Bone marrow (tissue), 2 donors: ENCODE results near the gene UBE2S.
"Not testable (repeated sequence)": the region's sequence is repeated elsewhere in the genome, so short reads cannot be mapped to it uniquely, and the experiment has no call there.

Experiments used
- DNase-seq, 2 donors: peaks; one replicate each; lab custom pipeline; 2025; lab: John Stamatoyannopoulos, UW

UBE2S gene

DNA sequence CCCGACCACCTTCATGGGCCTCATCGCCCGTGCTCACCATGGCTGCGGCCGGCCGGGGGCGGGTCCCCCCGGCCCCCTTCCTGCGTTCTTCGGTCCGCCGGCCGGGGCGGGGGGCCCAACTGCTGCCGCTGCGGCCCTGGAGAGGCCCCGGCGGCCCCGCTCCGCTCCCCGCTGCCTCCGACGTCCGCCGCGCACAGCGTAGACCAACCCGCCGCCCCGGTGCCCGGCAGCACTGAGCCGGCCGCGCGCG is at the start of gene UBE2S:
Gene UBE2S, minus strand, starts transcription at position 239 of the 250 bp plus-strand sequence. Its CDS starts 199 bp downstream, at position 40.
- DNase-seq = peak in 1 of 2 donors; percentile 76

DNA sequence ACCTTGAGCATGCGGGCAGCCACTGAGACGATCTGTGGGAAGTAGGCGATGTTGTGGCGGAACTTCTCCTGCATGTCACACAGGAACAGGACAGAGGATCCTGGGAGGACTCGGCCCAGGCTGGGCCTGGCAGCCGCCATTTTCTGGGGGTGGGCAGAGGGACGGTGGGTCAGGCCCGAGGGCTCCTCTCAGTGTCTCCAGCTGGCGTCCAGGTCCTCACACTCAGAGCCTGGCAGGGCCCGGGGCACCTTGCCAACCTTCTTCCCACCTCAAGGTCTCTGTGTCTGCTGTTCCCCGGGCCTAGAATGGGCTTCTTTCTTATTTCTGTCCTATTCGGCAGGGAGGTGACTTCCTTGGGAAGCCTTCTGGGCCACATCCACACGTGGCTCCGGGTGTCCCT is 48.8 kb upstream of the UBE2S start:
- no peak for DNase-seq

DNA sequence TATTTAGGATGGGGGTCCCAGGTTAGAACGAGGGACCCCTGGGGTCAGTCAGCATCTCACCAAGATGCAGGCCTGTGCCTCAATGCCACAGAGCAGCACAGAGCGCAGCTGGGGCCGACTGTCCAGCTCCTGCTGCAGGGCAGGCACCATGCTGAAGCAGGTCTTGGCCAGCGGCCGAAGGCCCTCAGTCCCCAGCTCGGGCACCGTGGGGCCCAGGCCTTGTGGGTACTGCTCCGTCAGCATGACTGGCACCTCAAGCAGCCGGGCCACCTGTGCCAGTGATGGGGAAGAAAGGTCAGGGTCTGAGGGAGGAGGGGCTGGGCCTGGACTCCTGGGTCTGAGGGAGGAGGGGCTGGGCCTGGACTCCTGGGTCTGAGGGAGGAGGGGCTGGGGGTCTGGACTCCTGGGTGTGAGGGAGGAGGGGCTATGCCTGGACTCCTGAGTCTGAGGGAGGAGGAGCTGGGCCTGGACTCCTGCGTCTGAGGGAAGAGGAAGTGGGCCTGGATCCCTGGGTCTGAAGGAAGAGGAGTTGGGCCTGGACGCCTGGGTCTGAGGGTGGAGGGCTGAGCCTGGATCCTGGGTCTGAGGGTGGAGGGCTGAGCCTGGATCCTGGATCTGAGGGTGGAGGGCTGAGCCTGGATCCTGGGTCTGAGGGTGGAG is 48.1 kb upstream of the UBE2S start:
- no peak for DNase-seq

DNA sequence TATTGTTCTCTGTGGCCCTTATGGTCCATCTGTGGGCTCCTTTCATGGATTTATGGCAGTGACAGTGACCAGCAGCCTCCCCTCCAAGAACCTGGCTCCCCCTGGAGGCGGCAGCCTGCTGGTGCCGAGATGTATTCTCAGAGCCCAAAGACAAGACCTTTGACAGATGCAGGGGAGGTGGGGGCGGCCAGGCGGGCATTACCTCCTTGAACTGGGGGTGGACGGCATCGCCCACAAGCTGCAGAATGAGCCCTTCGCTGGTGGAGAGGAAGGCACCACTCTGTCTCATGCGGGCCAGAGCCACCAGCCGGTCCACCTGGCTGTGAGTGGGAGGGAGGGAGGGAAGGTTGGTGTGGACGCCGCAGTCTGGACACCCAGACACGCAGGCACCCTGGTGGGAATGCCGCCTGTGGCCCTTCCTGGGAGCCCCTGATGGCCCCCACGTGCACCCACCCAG is 47.2 kb upstream of the UBE2S start:
- peak in 1 of 2 donors; percentile 45 for DNase-seq

DNA sequence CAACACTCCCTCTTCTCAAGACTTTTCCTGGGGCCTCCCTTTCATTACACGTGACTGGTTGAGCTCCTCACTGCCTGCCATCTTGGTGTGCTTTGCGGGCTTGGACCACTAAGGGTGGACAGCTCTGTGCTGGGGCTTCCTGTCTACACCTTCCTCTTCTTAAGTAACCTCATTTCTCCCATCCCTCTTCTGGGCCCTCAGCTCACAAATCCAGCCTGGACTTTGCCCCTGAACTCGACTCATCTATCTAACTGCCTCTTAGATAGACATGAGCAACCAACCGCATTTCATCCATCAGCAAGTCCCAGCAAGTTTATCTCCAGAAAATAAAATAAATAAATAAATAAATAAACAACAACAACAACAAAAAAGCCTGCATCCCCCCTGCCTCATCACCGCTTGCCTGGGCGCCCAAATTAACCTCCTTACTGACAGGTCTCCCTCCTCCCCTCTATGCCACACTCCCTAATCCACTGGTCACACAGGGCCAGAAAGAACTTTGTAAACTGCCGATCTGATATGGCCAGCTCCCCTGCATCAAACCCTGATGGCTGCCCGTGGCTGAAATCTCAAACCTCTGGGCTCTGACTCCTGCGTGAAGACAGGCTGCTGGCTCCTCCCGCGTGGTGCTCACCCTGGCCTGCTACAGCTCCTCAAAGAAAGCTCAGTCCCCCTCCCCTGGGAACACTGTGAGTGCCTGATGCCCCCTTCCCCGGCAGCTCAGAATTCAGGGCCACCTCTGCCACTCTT is 46.1 kb upstream of the UBE2S start:
- DNase-seq = no peak

DNA sequence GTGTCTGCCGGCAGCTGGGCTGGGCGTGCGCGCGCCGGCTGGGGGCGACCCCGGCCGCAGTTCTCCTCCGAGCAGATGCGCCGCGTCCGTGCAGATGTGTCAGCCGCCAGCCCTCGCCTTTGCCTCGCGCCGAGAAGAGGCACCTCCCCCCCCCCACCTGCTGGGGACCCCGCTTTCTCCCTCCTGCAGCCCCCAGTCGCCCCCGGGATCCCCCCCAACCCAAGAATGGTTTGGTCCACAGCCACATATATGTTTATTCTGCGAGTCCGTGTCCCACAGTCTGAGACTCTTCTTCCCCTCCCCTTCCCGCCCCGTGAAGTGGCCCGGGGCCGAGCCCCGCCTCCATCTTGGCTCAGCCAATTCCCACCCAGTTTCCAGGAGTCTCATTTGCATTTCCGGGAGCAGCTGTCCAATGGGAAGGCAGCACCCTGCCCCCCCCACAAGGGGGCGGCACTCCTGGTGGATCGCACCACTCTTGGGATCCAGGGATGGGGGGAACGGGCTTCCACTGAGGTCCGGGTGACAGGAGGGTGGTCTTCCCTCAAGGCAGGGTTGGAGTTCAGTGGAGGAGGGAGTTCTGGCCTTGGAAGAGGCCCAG is 45.3 kb upstream of the UBE2S start:
- DNase-seq = no peak

DNA sequence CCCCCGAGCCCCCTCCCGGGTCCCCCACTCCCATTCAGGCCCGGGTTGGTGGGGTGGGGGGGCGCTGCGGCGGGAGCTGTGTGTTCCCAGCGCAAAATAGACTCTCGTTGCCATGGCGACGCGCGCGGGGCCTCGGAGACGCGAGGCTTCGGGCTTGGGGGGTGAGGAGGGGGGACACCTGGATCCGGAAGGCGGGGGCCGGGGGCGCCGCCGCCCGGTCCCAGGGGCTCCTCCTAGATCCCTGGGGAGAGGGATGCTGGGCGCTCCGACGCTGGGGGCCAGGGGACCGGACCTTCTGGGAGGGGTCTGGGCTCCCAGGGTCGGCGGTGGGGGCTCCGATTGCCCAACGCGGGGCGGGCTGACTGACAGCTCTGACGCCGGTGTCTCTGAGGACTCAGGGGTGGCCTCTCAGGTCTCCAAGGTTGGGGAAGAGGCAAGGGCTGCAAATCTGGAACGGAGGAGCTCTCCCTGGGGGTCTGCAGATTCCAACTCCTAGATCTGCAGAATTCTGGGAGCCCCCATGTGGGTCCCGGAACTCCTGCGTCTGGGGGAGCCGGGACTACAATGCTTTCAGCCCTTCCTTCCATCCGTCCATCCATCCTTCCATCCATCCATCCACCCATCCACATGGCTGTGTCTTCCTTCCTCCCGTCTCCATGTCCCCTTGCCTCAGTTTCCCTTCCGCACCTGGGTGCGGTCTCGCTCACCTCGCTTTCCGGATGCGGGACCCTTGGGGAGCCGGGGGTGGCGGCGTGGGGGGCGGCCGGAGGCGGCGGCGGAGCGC is 44.6 kb upstream of the UBE2S start:
- no peak for DNase-seq

DNA sequence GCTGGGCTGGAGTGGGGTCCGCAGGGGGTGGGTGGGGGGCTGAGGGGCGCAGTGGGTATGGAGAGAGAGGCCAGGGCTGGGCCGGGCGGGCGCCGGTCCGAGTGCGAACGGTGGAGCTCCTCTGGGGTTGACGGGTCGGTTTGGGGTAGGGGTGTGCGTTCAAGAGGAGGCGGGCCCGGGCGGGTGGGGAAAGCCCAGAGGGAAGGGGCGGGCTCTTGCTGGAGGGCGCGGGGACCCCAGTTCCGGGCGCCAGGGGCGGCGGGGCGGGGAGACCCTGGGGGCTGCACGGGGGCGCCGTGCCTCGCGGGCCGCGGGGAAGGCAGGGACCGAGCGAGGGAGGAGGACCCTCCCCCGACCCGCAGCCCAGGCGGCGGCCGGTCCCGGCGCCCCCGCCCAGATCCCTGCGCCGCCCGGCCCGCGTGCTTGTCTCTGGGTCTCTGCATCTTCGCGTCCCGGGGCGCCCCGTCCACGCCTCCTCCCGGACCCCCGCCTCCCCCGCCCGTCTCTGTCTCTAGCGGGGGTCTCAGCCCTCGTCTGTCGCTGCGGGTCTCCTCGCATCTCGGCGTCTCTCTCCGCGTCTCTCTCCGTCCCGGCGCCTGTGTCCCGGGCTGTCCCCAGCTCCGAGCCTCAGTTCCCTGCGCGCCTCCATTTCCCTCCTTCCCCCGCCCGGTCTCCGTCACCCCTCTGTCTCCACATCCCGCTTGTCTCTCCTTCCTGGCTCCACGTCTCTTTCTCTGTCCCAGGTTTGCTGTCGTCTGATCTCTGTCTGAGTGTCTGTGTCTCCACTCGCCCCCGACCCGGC is 43.8 kb upstream of the UBE2S start:
- no peak for DNase-seq

DNA sequence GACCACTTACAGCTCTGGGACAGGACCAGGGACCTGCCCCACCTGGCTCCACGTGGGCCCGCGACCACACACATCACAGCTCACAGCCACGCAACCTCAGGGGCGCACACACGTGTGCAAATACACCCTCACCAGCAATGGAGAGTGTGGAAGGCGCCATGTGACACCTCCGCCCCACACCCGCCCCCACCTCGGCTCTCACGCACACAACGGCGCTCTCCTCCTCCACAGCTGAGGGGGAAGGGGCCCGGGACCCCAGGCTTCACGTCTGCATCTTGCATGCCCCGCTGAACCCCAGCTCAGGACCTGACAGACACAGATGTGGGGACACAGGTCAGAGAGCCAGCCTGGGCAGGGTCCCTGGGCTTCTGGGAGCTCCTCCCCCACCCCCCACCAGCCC is 41.9 kb upstream of the UBE2S start:
- no peak for DNase-seq

DNA sequence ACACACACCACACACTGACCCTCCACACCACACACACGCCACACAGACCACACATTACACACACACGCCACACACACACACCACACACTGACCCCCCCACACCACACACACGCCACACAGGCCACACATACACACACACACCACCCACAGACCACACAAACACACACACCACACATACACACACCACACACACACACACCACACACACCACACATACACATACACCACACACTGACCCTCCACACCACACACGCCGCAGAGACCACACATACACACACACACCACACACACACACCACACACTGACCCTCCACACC is 40.5 kb upstream of the UBE2S start:
- DNase-seq = not testable (repeated sequence)

DNA sequence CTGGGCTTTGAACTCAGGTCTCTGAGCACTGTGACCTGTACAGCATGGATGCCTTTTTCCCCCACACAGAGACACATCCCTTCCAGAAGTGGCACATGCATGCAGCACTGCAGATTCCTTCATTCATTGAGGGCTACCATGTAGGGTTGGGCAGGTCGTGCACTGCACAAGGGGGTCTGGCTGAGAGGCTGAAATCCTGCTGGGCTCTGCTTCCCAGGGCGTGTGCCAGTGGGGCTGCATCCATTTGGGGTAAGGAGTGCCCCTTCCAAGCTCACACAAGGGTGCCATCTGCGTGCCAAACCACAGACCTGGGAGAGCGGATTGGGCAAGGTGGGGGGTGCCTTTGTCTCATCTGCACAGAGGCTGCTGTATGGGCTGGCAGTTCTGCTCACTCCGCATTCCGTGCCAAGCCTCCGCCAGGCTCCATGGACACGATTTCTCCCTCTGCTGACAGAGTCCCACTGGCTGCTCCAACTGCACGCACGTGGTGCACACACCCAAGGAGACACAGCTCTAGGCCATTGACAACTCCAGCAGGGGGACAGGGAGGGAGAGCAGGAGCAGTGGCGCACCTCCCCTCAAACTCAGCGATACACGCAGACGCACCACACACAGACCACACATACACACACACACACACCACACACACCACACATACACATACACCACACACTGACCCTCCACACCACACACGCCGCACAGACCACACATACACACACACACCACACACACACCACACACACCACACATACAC is 40.0 kb upstream of the UBE2S start:
- no peak for DNase-seq

DNA sequence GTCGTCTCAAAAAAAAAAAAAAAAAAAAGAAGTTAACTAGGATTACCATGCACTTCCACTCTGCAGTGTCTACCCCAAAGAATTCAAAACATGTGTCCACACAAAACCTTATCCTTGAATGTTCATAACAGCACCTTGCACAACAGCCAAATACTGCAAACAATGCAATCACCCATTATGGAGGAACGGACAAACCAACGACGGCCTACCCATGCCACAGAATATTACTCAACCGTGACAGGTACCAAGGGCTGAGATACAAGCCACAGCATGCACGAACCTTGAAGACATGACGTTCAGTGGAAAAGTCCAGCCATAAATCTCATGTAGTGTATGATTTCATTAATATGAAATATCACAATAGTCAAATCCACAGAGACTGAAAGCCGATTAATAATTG is 38.5 kb upstream of the UBE2S start:
- no peak for DNase-seq

DNA sequence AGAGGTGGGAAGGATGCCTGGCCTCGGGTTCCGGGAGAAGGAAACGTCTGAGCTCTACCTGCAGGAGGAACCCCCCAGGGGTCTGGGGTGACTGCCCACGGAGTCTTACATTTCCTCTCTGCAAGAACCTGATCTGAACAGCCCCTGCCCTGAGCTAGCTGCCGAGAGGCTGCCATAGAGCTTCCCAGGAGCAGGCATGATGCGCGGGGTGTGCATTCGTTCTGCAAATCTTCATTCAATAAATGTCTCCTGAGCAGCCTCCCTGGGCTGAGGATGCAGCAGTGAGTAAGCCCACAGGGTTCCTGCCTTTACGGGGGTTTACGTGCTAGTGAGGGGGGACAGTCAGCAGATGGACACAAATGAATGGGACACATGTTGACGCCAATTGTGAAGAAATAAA is 37.1 kb upstream of the UBE2S start:
- DNase-seq = no peak

DNA sequence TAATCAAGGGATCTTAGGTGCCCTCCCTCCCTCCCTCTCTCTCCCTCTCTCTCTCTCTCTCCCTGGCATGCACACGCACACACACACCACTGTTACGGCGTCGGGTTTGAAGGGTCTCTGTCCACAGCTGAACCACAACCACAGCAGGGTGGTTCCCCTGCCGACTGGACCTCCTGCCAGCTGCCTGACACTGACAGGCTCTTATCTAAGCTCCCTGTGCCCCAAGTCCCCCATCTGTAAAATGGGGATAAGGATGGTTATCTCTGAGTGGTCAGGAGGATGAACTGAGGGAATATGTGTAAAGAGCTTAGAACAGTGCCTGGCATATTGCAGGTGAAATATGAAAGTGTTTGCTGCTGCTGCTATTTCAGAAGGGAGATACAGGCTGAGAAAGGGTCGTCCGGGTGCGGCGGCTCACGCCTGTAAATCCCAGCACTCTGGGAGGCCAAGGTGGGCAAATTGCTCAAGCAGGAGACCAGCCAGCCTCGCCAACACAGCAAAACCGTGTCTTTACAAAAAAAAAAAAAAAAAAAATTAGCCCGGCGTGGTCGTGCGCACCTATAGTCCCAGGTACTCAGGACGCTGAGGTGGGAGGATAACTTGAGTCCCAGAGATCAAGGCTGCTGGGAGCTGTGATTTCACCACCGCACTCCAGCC is 36.4 kb upstream of the UBE2S start:
- no peak for DNase-seq

DNA sequence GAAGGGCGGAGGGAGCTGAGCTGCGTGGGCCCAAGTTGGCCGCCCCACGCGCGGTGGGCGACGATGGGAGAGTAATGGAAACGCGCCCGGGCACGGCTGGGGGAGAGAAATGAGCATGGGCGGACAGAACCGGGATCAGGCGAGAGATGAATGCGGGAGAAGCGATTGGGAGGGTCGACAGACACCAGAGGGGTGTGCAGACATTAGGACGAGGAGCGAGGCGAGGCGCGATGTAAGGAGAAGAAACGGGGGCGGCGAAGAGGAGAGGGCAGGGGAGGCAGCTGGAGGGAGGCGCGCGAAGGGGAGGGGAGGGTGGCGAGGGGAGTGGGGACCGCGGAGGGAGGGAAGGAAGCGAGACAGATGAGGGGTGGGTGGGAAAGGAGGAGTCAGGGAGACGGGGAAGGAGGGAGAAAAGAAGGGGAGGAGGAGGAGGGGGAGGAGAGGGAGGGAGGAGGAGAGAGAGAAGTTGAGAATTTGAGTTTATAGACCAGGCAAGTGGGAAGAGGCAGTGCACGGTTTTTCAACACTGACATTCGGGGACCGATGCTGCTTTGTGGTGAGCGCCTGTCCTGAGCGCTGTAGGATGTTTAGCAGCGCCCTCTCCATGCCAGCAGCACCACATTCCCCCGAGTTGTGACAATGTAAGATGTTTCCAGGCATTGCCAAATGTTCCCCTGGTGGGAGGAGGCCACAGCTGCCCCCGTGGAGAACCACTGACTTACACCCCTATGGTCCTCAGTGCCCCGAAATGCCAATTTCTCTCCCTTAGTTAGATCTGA is 35.6 kb upstream of the UBE2S start, which contains the start of gene SHISA7:
Gene SHISA7, minus strand, starts transcription at position 256 of the 779 bp plus-strand sequence. CDS start 437 bp downstream, outside the sequence.
- DNase-seq = no peak

DNA sequence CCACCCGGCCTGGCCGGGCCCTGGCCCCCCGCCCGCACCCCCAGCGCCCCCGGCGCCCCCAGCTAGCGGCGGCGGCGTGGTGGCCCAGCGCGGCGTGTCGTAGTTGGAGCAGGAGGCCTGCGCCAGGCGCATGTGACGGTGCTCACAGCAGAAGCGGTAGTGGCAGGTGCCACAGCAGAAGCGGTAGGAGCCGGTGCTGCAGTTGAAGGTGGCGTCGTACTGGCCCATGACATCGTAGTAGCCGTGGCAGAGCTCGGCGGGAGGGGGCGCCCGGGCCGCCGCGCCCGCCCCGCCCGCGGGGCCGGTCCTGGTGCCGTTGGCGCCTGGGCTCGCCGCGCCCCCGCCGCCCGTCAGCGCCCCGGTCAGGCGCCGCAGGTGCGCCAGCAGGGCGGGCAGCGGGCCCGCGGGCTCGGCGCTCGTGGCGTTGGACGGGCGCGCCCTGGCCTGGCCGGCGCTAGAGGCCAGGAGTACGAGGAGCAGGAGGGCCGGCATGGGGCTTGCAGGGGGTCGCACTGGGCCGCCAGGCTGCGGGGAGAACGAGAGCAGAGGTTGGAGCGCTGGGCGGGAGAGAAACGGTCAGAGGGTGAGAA is 34.9 kb upstream of the UBE2S start:
- no peak for DNase-seq

DNA sequence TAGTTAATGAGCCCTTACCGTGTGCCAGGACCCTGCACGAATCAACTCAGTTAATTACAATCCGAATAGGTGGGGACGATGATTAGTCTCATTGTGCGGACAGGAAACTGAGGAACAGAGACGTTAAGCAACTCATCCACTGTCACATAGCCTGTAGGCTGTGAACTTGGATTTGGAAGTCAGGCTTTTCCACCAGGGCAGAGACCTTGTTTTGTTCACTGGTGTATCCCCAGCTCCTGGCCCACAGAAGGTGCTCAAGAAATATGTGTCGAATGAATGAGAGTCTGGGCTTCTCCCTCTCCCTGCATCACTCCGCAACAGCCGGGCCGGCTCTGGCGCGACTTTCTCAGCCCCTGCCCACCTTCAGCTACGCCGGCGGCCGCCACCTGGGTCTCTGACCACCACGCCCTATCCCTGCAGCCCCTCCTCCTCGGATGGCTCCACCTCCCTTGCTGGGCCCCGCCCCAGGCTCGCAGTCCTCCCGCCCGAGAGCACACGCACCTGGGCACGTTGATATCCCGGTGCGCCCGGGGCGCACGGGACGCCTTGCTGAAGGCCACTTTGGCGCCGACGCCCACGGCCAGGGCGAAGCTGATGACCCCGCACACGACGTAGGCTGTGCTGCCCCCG is 34.2 kb upstream of the UBE2S start:
- DNase-seq = no peak

DNA sequence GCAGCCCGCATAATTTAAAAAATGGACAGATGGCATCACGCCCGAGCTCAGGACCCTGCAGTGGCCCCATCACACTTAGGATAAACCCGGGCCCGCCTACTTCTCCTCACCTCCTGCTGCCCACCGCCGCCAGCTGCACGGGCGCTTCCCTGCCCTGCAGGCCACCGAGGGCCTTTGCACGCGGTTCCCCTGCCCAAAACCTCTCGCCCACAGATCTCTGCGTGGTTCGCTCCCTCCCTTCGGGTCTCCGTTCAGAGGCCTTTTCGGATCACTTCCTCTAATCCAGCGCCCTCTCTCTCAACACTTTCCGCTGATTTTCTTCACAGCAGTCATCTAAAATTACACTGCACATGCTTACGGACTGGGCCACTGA is 33.7 kb upstream of the UBE2S start:
- DNase-seq = no peak
